ENCODE measurements around the gene TEAD4. TPM values are rescaled to one million over a fixed set of nuclear protein-coding genes. Genes with fewer than 3 reads are reported as not detected.

The TEAD4 gene
- total RNA-seq, 1 experiment from 2014 or later: 127 TPM

- H3K4ac ChIP-seq (ENCODE audit: low read depth, low read length): no peak overlapping the region
- no peak overlapping the region for H2BK20ac ChIP-seq (ENCODE audit: low read depth, low read length, poor library complexity, severe bottlenecking)
- H2BK12ac ChIP-seq (ENCODE audit: insufficient read length, low read depth, low read length): no peak overlapping the region
- no peak overlapping the region for H3K56ac ChIP-seq (ENCODE audit: insufficient read length, low read depth, low read length)
- H2AK5ac ChIP-seq (ENCODE audit: insufficient read length, low read length): no peak overlapping the region
- Mint-ChIP-seq H3K27ac (no peak overlapping the region), H3K36me3 (ENCODE audit: insufficient read depth in 1 of 3, low read depth in 3 of 3) (peaks cover 23 to 78% (median 23%) of the 10 kb centered on the region in 3 experiments; a peak in 6 of 7 replicates), H3K4me1 (0 out of 4 replicates have a peak, but pooled peaks cover 0 to 2% of the 10 kb centered on the region in 2 experiments), H3K27me3 (ENCODE audit: low read depth) (no peaks in the 10 kb centered on the region), H3K9me3 (no peaks in the 10 kb centered on the region), H3K4me3 (no peak overlapping the region)
- H4K20me1 ChIP-seq (ENCODE audit: control insufficient read depth, insufficient read depth, insufficient read length): no peaks in the 10 kb centered on the region
- H3T11ph ChIP-seq (ENCODE audit: low read length): no peak overlapping the region
- no peak overlapping the region for H3K18ac ChIP-seq (ENCODE audit: insufficient read length, low read depth, low read length)
- H4K91ac ChIP-seq (ENCODE audit: insufficient read length, low read depth, low read length): no peak overlapping the region
- H3K9me3 ChIP-seq (ENCODE audit: control insufficient read depth, low read depth, low read length): no peaks in the 10 kb centered on the region
- H4K5ac ChIP-seq (ENCODE audit: insufficient read length, low read depth, low read length): no peak overlapping the region
- H4K8ac ChIP-seq (replicated peaks; ENCODE audit: insufficient read length, low read depth, low read length): no peak overlapping the region
- no peak overlapping the region for H3K23ac ChIP-seq (ENCODE audit: insufficient read length, low read depth, low read length)
- H2BK15ac ChIP-seq (ENCODE audit: low read depth, low read length): no peak overlapping the region
- H3K4me2 ChIP-seq (ENCODE audit: insufficient read depth, insufficient read length, low read length): no peak overlapping the region
- no peaks in the 10 kb centered on the region for H3K79me2 ChIP-seq (ENCODE audit: insufficient read depth, low read length)
- H3K27ac ChIP-seq (ENCODE audit: insufficient read length, low read depth, low read length): no peak overlapping the region
- H3K23me2 ChIP-seq (ENCODE audit: insufficient read length, low read depth, low read length, poor library complexity, severe bottlenecking): no peaks in the 10 kb centered on the region
- H2BK5ac ChIP-seq (ENCODE audit: insufficient read length, low read length): no peak overlapping the region
- WGBS (ENCODE audit: extremely low coverage, insufficient read length, low lambda C conversion rate): no CpG with 5 or more reads among the region's 16 CpGs
- H3K27me3 ChIP-seq (ENCODE audit: insufficient read depth, low read length): no peaks in the 10 kb centered on the region
- TF ChIP-seq CTCF (conservative IDR thresholded peaks at IDR 0.05): no peak
- no peak overlapping the region for H3K14ac ChIP-seq (ENCODE audit: insufficient read depth, low read length)
- no peaks in the 10 kb centered on the region for H3K4me1 ChIP-seq (ENCODE audit: insufficient read depth, low read length)
- H3K9ac ChIP-seq (ENCODE audit: extremely low read depth, insufficient read length, low read length): no peak overlapping the region
- no peaks in the 10 kb centered on the region for H3K79me1 ChIP-seq (ENCODE audit: insufficient read depth, low read depth, low read length, poor library complexity, severe bottlenecking)
- no peak overlapping the region for H2AFZ ChIP-seq (ENCODE audit: low read length)
- no peak for DNase-seq
- no peak overlapping the region for H2BK120ac ChIP-seq (ENCODE audit: low read depth, low read length, poor library complexity, severe bottlenecking)
Observed at GRCh38 chr12:3014641-3015040, 55.4 kb downstream of the TEAD4 start.
